Activated T-cell treated with anti-CD3 and anti-CD28 coated beads, Interleukin-2, amount 50 U/mL, for 24 hours (primary cell): ENCODE results near the gene SNX10.

ENCODE experiments used
- DNase-seq: peaks from one replicate; pipeline ENCODE4 v3.0.0-alpha.2; 2020
- H3K27ac Mint-ChIP-seq: 2 replicates; pipeline ENCODE4 v1.8.0; 2020; ENCODE audit warnings: mild to moderate bottlenecking, mixed read lengths
- H3K27me3 Mint-ChIP-seq: 2 replicates; pipeline ENCODE4 v1.8.0; 2020; ENCODE audit warnings: mixed read lengths
- H3K36me3 Mint-ChIP-seq: 2 replicates; pipeline ENCODE4 v1.8.0; 2020; ENCODE audit warnings: low read depth, mixed read lengths
- H3K4me1 Mint-ChIP-seq: 2 replicates; pipeline ENCODE4 v1.8.0; 2020; ENCODE audit warnings: low read depth, mixed read lengths
- H3K4me3 Mint-ChIP-seq: 2 replicates; pipeline ENCODE4 v1.8.0; 2020; ENCODE audit warnings: mild to moderate bottlenecking, moderate library complexity, mixed read lengths
- H3K9me3 Mint-ChIP-seq: 2 replicates; pipeline ENCODE4 v1.8.0; 2020; ENCODE audit warnings: mixed read lengths

Gene SNX10

GRCh38 chr7:26379711-26380110 is 88.0 kb downstream of the SNX10 start:
- Mint-ChIP-seq H3K9me3 (no peaks in the 10 kb centered on the region), H3K4me3 (no peak overlapping the region), H3K27ac (no peak overlapping the region), H3K27me3 (peaks cover 46% of the 10 kb centered on the region), H3K4me1 (peaks cover 10% of the 10 kb centered on the region), H3K36me3 (no peaks in the 10 kb centered on the region)
- no peak for DNase-seq

- Mint-ChIP-seq H3K27me3 (peaks cover 53% of the 10 kb centered on the region), H3K4me3 (no peak overlapping the region), H3K36me3 (no peaks in the 10 kb centered on the region), H3K27ac (no peak overlapping the region), H3K9me3 (no peaks in the 10 kb centered on the region), H3K4me1 (peaks cover 8% of the 10 kb centered on the region)
- DNase-seq: no peak
Observed at GRCh38 chr7:26381476-26382353, 90.1 kb downstream of the SNX10 start.

GRCh38 chr7:26385240-26385639 is 93.6 kb downstream of the SNX10 start:
- Mint-ChIP-seq H3K27ac (no peak overlapping the region), H3K4me3 (no peak overlapping the region), H3K9me3 (no peaks in the 10 kb centered on the region), H3K4me1 (peaks cover 4% of the 10 kb centered on the region), H3K36me3 (no peaks in the 10 kb centered on the region), H3K27me3 (peaks cover 49% of the 10 kb centered on the region)
- no peak for DNase-seq

GRCh38 chr7:26387731-26388130 is 96.1 kb downstream of the SNX10 start:
- no peak overlapping the region for H3K4me3 Mint-ChIP-seq
- no peak for DNase-seq
- no peak overlapping the region for H3K27ac Mint-ChIP-seq
- H3K4me1 Mint-ChIP-seq: peaks cover 2% of the 10 kb centered on the region
- H3K36me3 Mint-ChIP-seq: no peaks in the 10 kb centered on the region
- no peaks in the 10 kb centered on the region for H3K9me3 Mint-ChIP-seq
- peaks cover 57% of the 10 kb centered on the region for H3K27me3 Mint-ChIP-seq

- Mint-ChIP-seq H3K27ac (no peak overlapping the region), H3K27me3 (peaks cover 59% of the 10 kb centered on the region), H3K36me3 (no peaks in the 10 kb centered on the region), H3K4me1 (peaks cover 2% of the 10 kb centered on the region), H3K9me3 (no peaks in the 10 kb centered on the region), H3K4me3 (no peak overlapping the region)
- DNase-seq: no peak
Observed at GRCh38 chr7:26388256-26388655, 96.6 kb downstream of the SNX10 start.

- Mint-ChIP-seq H3K9me3 (no peaks in the 10 kb centered on the region), H3K4me1 (peaks cover 2% of the 10 kb centered on the region), H3K4me3 (no peak overlapping the region), H3K27ac (no peak overlapping the region), H3K27me3 (peaks cover 64% of the 10 kb centered on the region), H3K36me3 (no peaks in the 10 kb centered on the region)
- no peak for DNase-seq
Observed at GRCh38 chr7:26390016-26390415, 98.4 kb downstream of the SNX10 start.

GRCh38 chr7:26393818-26394217 is 102.2 kb downstream of the SNX10 start:
- Mint-ChIP-seq H3K4me1 (peaks cover 8% of the 10 kb centered on the region), H3K27ac (no peak overlapping the region), H3K4me3 (no peak overlapping the region), H3K36me3 (no peaks in the 10 kb centered on the region), H3K27me3 (peaks cover 61% of the 10 kb centered on the region), H3K9me3 (no peaks in the 10 kb centered on the region)
- DNase-seq: no peak

- H3K27me3 Mint-ChIP-seq: peaks cover 66% of the 10 kb centered on the region
- no peak for DNase-seq
- no peaks in the 10 kb centered on the region for H3K9me3 Mint-ChIP-seq
- H3K4me1 Mint-ChIP-seq: peaks cover 17% of the 10 kb centered on the region
- no peaks in the 10 kb centered on the region for H3K36me3 Mint-ChIP-seq
- no peak overlapping the region for H3K27ac Mint-ChIP-seq
- H3K4me3 Mint-ChIP-seq: peak overlapping the region; percentile 12
Observed at GRCh38 chr7:26397332-26397731, 105.7 kb downstream of the SNX10 start.

- Mint-ChIP-seq H3K27me3 (peaks cover 66% of the 10 kb centered on the region), H3K4me1 (peaks cover 17% of the 10 kb centered on the region), H3K27ac (no peak overlapping the region), H3K4me3 (peak overlapping the region; percentile 72), H3K36me3 (no peaks in the 10 kb centered on the region), H3K9me3 (no peaks in the 10 kb centered on the region)
- DNase-seq: no peak
Observed at GRCh38 chr7:26397796-26398426, 106.2 kb downstream of the SNX10 start.

GRCh38 chr7:26398427-26398755 is 106.7 kb downstream of the SNX10 start:
- peak overlapping the region; percentile 79 for H3K4me3 Mint-ChIP-seq
- H3K4me1 Mint-ChIP-seq: peaks cover 17% of the 10 kb centered on the region
- H3K9me3 Mint-ChIP-seq: no peaks in the 10 kb centered on the region
- H3K36me3 Mint-ChIP-seq: no peaks in the 10 kb centered on the region
- peaks cover 63% of the 10 kb centered on the region for H3K27me3 Mint-ChIP-seq
- no peak overlapping the region for H3K27ac Mint-ChIP-seq
- peak; percentile 58 for DNase-seq

- H3K9me3 Mint-ChIP-seq: no peaks in the 10 kb centered on the region
- H3K4me3 Mint-ChIP-seq: peak overlapping the region; percentile 79
- peaks cover 57% of the 10 kb centered on the region for H3K27me3 Mint-ChIP-seq
- no peaks in the 10 kb centered on the region for H3K36me3 Mint-ChIP-seq
- H3K4me1 Mint-ChIP-seq: peaks cover 17% of the 10 kb centered on the region
- peak overlapping the region; percentile 77 for H3K27ac Mint-ChIP-seq
- DNase-seq: peak; percentile 51
Observed at GRCh38 chr7:26398756-26399509, 107.3 kb downstream of the SNX10 start.

GRCh38 chr7:26399736-26400135 is 108.1 kb downstream of the SNX10 start:
- Mint-ChIP-seq H3K9me3 (no peaks in the 10 kb centered on the region), H3K27ac (no peak overlapping the region), H3K4me3 (peak overlapping the region; percentile 79), H3K36me3 (no peaks in the 10 kb centered on the region), H3K4me1 (peaks cover 17% of the 10 kb centered on the region), H3K27me3 (peaks cover 57% of the 10 kb centered on the region)
- no peak for DNase-seq

GRCh38 chr7:26403640-26404039 is 112.0 kb downstream of the SNX10 start:
- Mint-ChIP-seq H3K9me3 (no peaks in the 10 kb centered on the region), H3K4me1 (peaks cover 10% of the 10 kb centered on the region), H3K27ac (no peak overlapping the region), H3K4me3 (no peak overlapping the region), H3K36me3 (no peaks in the 10 kb centered on the region), H3K27me3 (peaks cover 49% of the 10 kb centered on the region)
- no peak for DNase-seq

- Mint-ChIP-seq H3K27me3 (peaks cover 42% of the 10 kb centered on the region), H3K27ac (no peak overlapping the region), H3K4me1 (peaks cover 3% of the 10 kb centered on the region), H3K4me3 (no peak overlapping the region), H3K36me3 (no peaks in the 10 kb centered on the region), H3K9me3 (no peaks in the 10 kb centered on the region)
- no peak for DNase-seq
Observed at GRCh38 chr7:26404189-26404996, 112.7 kb downstream of the SNX10 start.
